ENCODE results near the gene BRWD1. TPM values are rescaled to one million over a fixed set of nuclear protein-coding genes. Genes with fewer than 3 reads are reported as not detected.

Gene BRWD1
- total RNA-seq, 4 donors from 2014 or later = 55.0 to 104 (median 67.9) TPM

DNA sequence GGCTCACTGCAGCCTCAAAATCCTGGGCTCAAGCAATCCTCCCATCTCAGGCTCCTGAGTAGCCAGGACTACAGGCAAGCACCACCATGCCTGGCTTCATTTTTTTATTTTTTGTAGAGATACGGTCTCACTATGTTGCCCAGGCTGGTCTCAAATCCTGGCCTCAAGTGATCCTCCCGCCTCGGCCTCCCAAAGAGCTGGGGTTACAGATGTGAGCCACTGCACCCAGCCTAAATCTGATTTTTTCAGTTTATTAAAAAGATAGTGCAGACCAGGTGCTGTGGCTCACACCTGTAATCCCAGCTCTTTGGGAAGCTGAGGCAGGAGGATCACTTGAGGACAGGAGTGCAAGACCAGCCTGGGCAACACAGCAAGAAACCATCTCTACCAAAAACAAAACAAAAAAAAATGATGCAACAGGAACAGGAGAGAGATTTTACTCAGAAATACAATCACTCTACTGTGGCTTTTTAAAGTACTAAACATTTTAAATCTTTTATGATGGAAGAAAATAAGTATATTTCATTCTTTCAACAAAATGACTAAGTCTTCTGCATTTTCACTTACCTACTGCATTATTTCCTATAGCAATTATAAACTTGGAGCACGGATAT lies 132.1 kb downstream of the BRWD1 start:
- Histone ChIP-seq H3K27ac (replicated peaks in 1 of 4) (no peak overlapping the region), H3K4me1 (peaks cover 8 to 30% (median 25%) of the 10 kb centered on the region in 4 donors), H3K36me3 (peaks cover 0 to 14% (median 5%) of the 10 kb centered on the region in 4 donors), H3K27me3 (no peaks in the 10 kb centered on the region), H3K4me3 (no peak overlapping the region), H3K9me3 (no peaks in the 10 kb centered on the region)
- no peak for TF ChIP-seq POLR2AphosphoS5 (IDR thresholded peaks at IDR 0.05)
- no peak for TF ChIP-seq EP300 (IDR thresholded peaks at IDR 0.05)
- TF ChIP-seq, protein P1, sequence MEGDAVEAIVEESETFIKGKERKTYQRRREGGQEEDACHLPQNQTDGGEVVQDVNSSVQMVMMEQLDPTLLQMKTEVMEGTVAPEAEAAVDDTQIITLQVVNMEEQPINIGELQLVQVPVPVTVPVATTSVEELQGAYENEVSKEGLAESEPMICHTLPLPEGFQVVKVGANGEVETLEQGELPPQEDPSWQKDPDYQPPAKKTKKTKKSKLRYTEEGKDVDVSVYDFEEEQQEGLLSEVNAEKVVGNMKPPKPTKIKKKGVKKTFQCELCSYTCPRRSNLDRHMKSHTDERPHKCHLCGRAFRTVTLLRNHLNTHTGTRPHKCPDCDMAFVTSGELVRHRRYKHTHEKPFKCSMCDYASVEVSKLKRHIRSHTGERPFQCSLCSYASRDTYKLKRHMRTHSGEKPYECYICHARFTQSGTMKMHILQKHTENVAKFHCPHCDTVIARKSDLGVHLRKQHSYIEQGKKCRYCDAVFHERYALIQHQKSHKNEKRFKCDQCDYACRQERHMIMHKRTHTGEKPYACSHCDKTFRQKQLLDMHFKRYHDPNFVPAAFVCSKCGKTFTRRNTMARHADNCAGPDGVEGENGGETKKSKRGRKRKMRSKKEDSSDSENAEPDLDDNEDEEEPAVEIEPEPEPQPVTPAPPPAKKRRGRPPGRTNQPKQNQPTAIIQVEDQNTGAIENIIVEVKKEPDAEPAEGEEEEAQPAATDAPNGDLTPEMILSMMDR (IDR thresholded peaks at IDR 0.05) = no peak
- no peak for TF ChIP-seq POLR2A (IDR thresholded peaks at IDR 0.05; ENCODE audit: low read depth)
- intact Hi-C loops (cut with DNase I) = loop anchor here (10.0 kb wide), 1 partner anchor 203 kb away; a partner anchor contains a TSS
- no peak for DNase-seq (ENCODE audit: extremely low spot score)
- 90% methylated on average over 4 of the region's 4 CpGs for WGBS

DNA sequence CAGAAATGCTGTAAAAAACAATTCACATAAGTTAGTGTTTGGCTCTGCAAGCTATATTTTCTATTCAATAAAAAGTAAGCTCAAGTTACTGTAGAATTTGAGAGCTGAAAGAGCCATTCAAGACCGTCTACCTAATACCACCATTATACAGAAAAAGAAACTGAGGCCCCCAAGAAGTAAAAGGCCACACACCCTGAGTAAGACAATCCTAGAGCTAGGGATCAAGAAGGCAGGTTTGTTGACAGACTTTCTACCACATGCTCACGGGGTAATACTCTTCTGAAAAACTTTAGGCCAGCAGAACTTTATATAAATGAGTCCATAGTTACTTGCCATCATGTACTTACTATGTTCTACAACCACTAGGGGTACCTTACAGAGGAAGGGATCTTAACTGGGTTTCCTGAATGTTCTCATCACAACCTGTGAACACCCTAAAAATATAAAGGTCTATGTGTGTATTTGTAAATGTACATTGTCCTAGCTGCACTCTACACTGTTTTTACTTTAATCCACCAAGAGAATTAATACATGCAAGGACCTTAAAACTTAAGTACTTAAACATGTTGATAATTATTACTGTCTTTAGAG lies 132.9 kb downstream of the BRWD1 start:
- WGBS = 90% methylated on average over 2 of the region's 2 CpGs
- TF ChIP-seq, protein P1 (IDR thresholded peaks at IDR 0.05) = peak in 1 of 3 experiments; percentile 15
- no peak for TF ChIP-seq EP300 (IDR thresholded peaks at IDR 0.05)
- DNase-seq (ENCODE audit: extremely low spot score) = no peak
- H3K27ac ChIP-seq (replicated peaks in 1 of 4) = no peak overlapping the region
- peaks cover 0 to 14% (median 5%) of the 10 kb centered on the region in 4 donors for H3K36me3 ChIP-seq
- no peaks in the 10 kb centered on the region for H3K27me3 ChIP-seq
- no peaks in the 10 kb centered on the region for H3K9me3 ChIP-seq
- no peak overlapping the region for H3K4me3 ChIP-seq
- intact Hi-C loops (cut with DNase I) = loop anchor here (10.0 kb wide), 1 partner anchor 204 kb away; a partner anchor contains a TSS
- peaks cover 8 to 30% (median 25%) of the 10 kb centered on the region in 4 donors for H3K4me1 ChIP-seq

DNA sequence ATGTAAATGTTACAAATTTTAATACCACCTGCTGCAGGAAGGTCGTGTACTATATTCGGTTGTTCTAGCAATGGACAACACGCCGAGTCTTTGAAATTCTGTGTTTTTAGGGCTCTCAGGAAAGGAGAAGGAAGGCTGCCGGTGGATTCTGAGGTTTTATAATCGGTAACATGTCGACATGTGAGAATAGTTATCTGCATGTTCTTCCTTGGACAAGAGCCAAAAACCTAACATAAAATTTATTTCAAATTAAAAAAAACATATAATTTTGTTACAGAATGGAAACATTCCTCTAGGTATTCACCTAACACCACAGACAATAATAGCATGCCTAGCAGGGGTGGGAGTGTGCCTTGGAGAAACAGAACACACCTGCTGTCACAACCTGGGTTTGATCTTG lies 135.0 kb downstream of the BRWD1 start:
- Histone ChIP-seq H3K4me1 (peaks cover 8 to 22% (median 15%) of the 10 kb centered on the region in 4 donors), H3K9me3 (no peaks in the 10 kb centered on the region), H3K36me3 (peaks cover 9 to 24% (median 15%) of the 10 kb centered on the region in 4 donors), H3K4me3 (no peak overlapping the region), H3K27ac (replicated peaks in 1 of 4) (no peak overlapping the region), H3K27me3 (no peaks in the 10 kb centered on the region)
- intact Hi-C loops (cut with DNase I) = no loop called here
- TF ChIP-seq, protein P1 (IDR thresholded peaks at IDR 0.05) = no peak
- TF ChIP-seq EP300 (IDR thresholded peaks at IDR 0.05) = no peak
- no peak for TF ChIP-seq POLR2AphosphoS5 (IDR thresholded peaks at IDR 0.05)
- TF ChIP-seq POLR2A (IDR thresholded peaks at IDR 0.05; ENCODE audit: low read depth) = no peak
- WGBS = 80% methylated on average over 7 of the region's 7 CpGs
- DNase-seq (ENCODE audit: extremely low spot score) = no peak

DNA sequence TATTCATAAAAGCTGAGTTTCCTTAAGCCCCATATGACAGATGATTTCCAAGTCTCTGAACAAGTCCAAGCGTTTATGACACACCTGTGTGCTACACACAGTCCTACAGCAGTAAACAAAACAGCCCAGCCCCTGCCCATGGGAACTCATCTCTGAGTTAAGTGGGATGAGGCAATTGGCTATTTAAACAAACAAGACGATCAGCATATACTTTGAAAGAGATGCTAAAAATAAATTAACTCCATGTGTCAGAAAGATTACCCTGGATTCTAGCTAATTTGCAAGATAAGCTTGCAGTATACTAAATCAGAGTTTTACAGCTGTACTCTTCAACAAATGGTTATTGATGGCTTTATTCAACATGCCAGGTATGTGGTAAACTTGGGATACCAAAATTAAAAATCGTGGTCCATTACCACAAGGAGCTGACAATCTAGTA lies 137.1 kb downstream of the BRWD1 start:
- Histone ChIP-seq H3K4me3 (no peak overlapping the region), H3K9me3 (no peaks in the 10 kb centered on the region), H3K4me1 (peaks cover 0 to 7% (median 2%) of the 10 kb centered on the region in 4 donors), H3K27me3 (no peaks in the 10 kb centered on the region), H3K27ac (replicated peaks in 1 of 4) (no peak overlapping the region), H3K36me3 (peaks cover 10 to 37% (median 25%) of the 10 kb centered on the region in 4 donors)
- WGBS = 42% methylated on average over 3 of the region's 3 CpGs
- no peak for DNase-seq (ENCODE audit: extremely low spot score)
- intact Hi-C loops (cut with DNase I) = no loop called here
- TF ChIP-seq EP300 (IDR thresholded peaks at IDR 0.05) = no peak
- TF ChIP-seq POLR2A (IDR thresholded peaks at IDR 0.05; ENCODE audit: low read depth) = no peak
- TF ChIP-seq, protein P1 (IDR thresholded peaks at IDR 0.05) = no peak
- no peak for TF ChIP-seq POLR2AphosphoS5 (IDR thresholded peaks at IDR 0.05)

Data from esophagus muscularis mucosa (tissue), 4 donors.